Testis (tissue), 3 donors: Measurements from ENCODE around the gene SECISBP2L. TPM values are rescaled to one million over a fixed set of nuclear protein-coding genes. Genes with fewer than 3 reads are reported as not detected.

Experiments used
- DNase-seq: peaks from one replicate; pipeline ENCODE4 v3.0.0-alpha.2; 2019
- H3K27ac ChIP-seq, 2 donors: fragments of 200-600 bp; sonication (generic); one replicate each; pipeline ENCODE4 v1.5.1; 2019
- H3K27me3 ChIP-seq: fragments of 200-600 bp; sonication (generic); one replicate; pipeline ENCODE4 v1.5.1; 2019
- H3K36me3 ChIP-seq: fragments of 200-600 bp; sonication (generic); one replicate; pipeline ENCODE4 v1.5.1; 2017; ENCODE audit warnings: low read depth; ENCODE audit errors: missing control alignments
- H3K4me1 ChIP-seq: fragments of 200-600 bp; sonication (generic); one replicate; pipeline ENCODE4 v1.5.1; 2019
- H3K4me3 ChIP-seq, 2 donors: fragments of 200-600 bp; sonication (generic); one replicate each; pipeline ENCODE4 v1.5.1; 2017 to 2019
- H3K9me3 ChIP-seq: fragments of 200-600 bp; sonication (generic); one replicate; pipeline ENCODE4 v1.5.1; 2017
- CTCF ChIP-seq, 3 experiments: fragments of 450-650 bp in 2 of 3; fragments of 200-600 bp in 1 of 3; sonication (generic) in 1 of 3; IDR thresholded peaks; one replicate each; pipeline ENCODE4 v1.5.1; 2016 to 2019; ENCODE audit warnings: antibody characterized with exemption in 3 of 3, mild to moderate bottlenecking in 2 of 3, moderate library complexity in 1 of 3
- POLR2A ChIP-seq: fragments of 450-650 bp; IDR thresholded peaks from one replicate; pipeline ENCODE4 v1.6.1; 2017; ENCODE audit warnings: antibody characterized with exemption, mild to moderate bottlenecking, moderate library complexity
- WGBS, 2 donors: methylation state at CpG; one replicate each; pipeline ENCODE4 v1.1.5; 2018; 5-methylcytosine and 5-hydroxymethylcytosine counted together
- intact Hi-C: fragments of 100-400 bp; cut with DNase I; formaldehyde crosslinking; loops from one replicate; pipeline ENCODE4 v1.15.1; 2023; ENCODE audit warnings: low total_unique reads
- polyA plus RNA-seq: library from polyadenylated mRNA; stranded (reverse); fragments of 350-450 nt; fragmentation: Illumina TruSeq; extraction: RNeasy Lipid Tissue Mini Kit (QIAGEN cat#74804); gene quantifications from one replicate; pipeline ENCODE4 v1.2.3, GENCODE V29; 2014; ENCODE audit warnings: low read depth, low replicate concordance; ENCODE audit not compliant: insufficient read depth
- total RNA-seq, 2 donors: library from RNA; depleted of rRNA; stranded (reverse); fragments of >200 nt; gene quantifications; one replicate each; pipeline ENCODE4 v1.2.3, GENCODE V29; 2016

Gene SECISBP2L
- total and polyA plus RNA-seq, 3 donors from 2014 or later: 29.2 to 76.1 (median 53.6) TPM

- no peak for DNase-seq
- intact Hi-C loops: no loop called here
- Histone ChIP-seq H3K9me3 (no peaks in the 10 kb centered on the region), H3K27ac (no peak overlapping the region), H3K4me1 (no peaks in the 10 kb centered on the region), H3K36me3 (no peaks in the 10 kb centered on the region), H3K27me3 (no peaks in the 10 kb centered on the region), H3K4me3 (no peak overlapping the region)
- no peak for TF ChIP-seq CTCF (IDR thresholded peaks at IDR 0.05)
- 68 to 70% methylated on average over 3 of the region's 3 CpGs for WGBS, 2 donors
Observed at GRCh38 chr15:49023354-49023753, 22.9 kb downstream of the SECISBP2L start.

DNA sequence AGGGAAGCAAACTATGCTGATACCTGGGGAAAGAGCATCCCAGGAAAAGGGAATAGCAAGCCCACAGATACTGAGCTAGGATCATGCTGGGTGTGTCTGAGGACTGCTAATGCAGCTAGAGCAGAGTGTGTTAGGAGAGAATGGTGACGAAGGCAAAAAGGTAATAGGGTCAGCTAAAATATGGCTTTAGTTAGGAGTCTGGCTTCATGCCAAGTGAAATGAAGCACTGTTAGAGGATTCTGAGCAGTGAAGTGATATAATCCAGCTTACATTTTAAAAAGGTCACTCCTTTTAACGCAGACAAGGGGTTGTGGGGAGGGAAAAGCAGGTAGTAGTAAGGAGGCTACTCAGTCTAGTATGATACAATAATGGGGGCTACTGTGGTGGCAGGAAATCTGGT, 30.4 kb downstream of the SECISBP2L start:
- no peak for DNase-seq
- WGBS, 2 donors: 69 to 77% methylated on average over 2 of the region's 2 CpGs

GRCh38 chr15:48999314-48999713, 46.9 kb downstream of the SECISBP2L start:
- Histone ChIP-seq H3K27me3 (no peaks in the 10 kb centered on the region), H3K9me3 (no peaks in the 10 kb centered on the region), H3K36me3 (no peaks in the 10 kb centered on the region), H3K4me3 (no peak overlapping the region), H3K4me1 (no peaks in the 10 kb centered on the region), H3K27ac (no peak overlapping the region)
- intact Hi-C loops: no loop called here
- DNase-seq: no peak
- 93% methylated on average over 2 of the region's 2 CpGs for WGBS, 2 donors
- TF ChIP-seq CTCF (IDR thresholded peaks at IDR 0.05) (no peak), POLR2A (no peak)

More for the DNA sequence above, 30.4 kb downstream of the SECISBP2L start:
- no peak overlapping the region for H3K4me3 ChIP-seq
- no peaks in the 10 kb centered on the region for H3K9me3 ChIP-seq
- no peaks in the 10 kb centered on the region for H3K4me1 ChIP-seq
- H3K27me3 ChIP-seq: no peaks in the 10 kb centered on the region
- TF ChIP-seq POLR2A (no peak), CTCF (IDR thresholded peaks at IDR 0.05) (no peak)
- H3K36me3 ChIP-seq: no peaks in the 10 kb centered on the region
- intact Hi-C loops: no loop called here
- H3K27ac ChIP-seq: no peak overlapping the region

GRCh38 chr15:48996276-48996675, 50.0 kb downstream of the SECISBP2L start:
- intact Hi-C loops: no loop called here
- TF ChIP-seq CTCF (IDR thresholded peaks at IDR 0.05) (no peak), POLR2A (no peak)
- no peaks in the 10 kb centered on the region for H3K4me1 ChIP-seq
- WGBS, 2 donors: 91 to 93% methylated on average over 2 of the region's 2 CpGs
- no peaks in the 10 kb centered on the region for H3K27me3 ChIP-seq
- no peaks in the 10 kb centered on the region for H3K36me3 ChIP-seq
- H3K9me3 ChIP-seq: no peaks in the 10 kb centered on the region
- no peak overlapping the region for H3K4me3 ChIP-seq
- DNase-seq: no peak
- no peak overlapping the region for H3K27ac ChIP-seq

DNA sequence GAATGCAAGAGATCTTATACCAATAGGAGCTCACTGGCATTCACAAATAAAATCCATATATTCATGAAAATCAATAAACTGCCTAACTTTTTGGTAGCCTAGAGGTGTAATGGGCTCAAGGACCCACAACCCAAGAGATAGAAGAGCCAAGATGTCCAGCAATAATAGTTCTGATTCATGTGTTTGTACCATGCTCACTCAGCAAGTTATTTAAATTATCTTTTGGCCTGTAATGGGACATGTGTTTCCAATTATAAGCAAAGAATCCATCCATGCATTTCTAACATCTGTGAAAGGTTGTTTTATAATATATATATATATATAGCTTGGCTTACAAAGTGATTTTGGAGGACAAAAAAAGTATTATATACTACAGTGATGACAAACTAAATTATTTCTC, 52.9 kb downstream of the SECISBP2L start:
- H3K4me3 ChIP-seq: no peak overlapping the region
- no peak for DNase-seq
- intact Hi-C loops: no loop called here
- no peaks in the 10 kb centered on the region for H3K36me3 ChIP-seq
- H3K27ac ChIP-seq: no peak overlapping the region
- no peaks in the 10 kb centered on the region for H3K4me1 ChIP-seq
- H3K27me3 ChIP-seq: no peaks in the 10 kb centered on the region
- TF ChIP-seq POLR2A: no peak
- TF ChIP-seq CTCF (IDR thresholded peaks at IDR 0.05): no peak
- no peaks in the 10 kb centered on the region for H3K9me3 ChIP-seq
